Glomerular endothelial cell (primary cell): ENCODE results near the gene CPA2. TPM values are rescaled to one million over a fixed set of nuclear protein-coding genes. Genes with fewer than 3 reads are reported as not detected.

ENCODE experiments used
- DNase-seq: peaks from one replicate; pipeline ENCODE4 v3.0.0-alpha.2; 2011; ENCODE audit warnings: low read depth, low spot score; ENCODE audit errors: extremely low read depth
- total RNA-seq: library from RNA; depleted of rRNA; stranded (reverse); fragments of >200 nt; gene quantifications from 2 replicates; pipeline ENCODE4 v1.2.3, GENCODE V29; 2015

CPA2 gene
- total RNA-seq, 1 donor from 2014 or later = not detected

- DNase-seq = peak; percentile 23
Observed at GRCh38 chr7:130277763-130278643, 11.3 kb downstream of the CPA2 start.

GRCh38 chr7:130278860-130279259 lies 12.2 kb downstream of the CPA2 start:
- DNase-seq = no peak

- no peak for DNase-seq
Observed at GRCh38 chr7:130279286-130279685, 12.6 kb downstream of the CPA2 start.

- DNase-seq = no peak
Observed at GRCh38 chr7:130279906-130280305, 13.2 kb downstream of the CPA2 start.

GRCh38 chr7:130281260-130281659 lies 14.6 kb downstream of the CPA2 start:
- DNase-seq = no peak

- DNase-seq = no peak
Observed at GRCh38 chr7:130286881-130287280, 20.2 kb downstream of the CPA2 start.

GRCh38 chr7:130288168-130288567 lies 21.5 kb downstream of the CPA2 start:
- DNase-seq = no peak

GRCh38 chr7:130288829-130289228 lies 22.2 kb downstream of the CPA2 start:
- DNase-seq = no peak

GRCh38 chr7:130289478-130289877 lies 22.8 kb downstream of the CPA2 start:
- DNase-seq = no peak

GRCh38 chr7:130290745-130291144 lies 24.1 kb downstream of the CPA2 start:
- no peak for DNase-seq

GRCh38 chr7:130292682-130293257 lies 26.1 kb downstream of the CPA2 start, which contains the start of gene CPA4:
TSS of gene CPA4 (plus strand) at chr7:130293161. CDS start at chr7:130293181, 20 bp downstream.
- DNase-seq = no peak

- DNase-seq = no peak
Observed at GRCh38 chr7:130293521-130293920, 26.9 kb downstream of the CPA2 start.

GRCh38 chr7:130294314-130294713 lies 27.7 kb downstream of the CPA2 start:
- no peak for DNase-seq

GRCh38 chr7:130296221-130296951 lies 29.7 kb downstream of the CPA2 start:
- no peak for DNase-seq

GRCh38 chr7:130297628-130298543 lies 31.2 kb downstream of the CPA2 start:
- DNase-seq = no peak

GRCh38 chr7:130298544-130299326 lies 32.1 kb downstream of the CPA2 start:
- no peak for DNase-seq

GRCh38 chr7:130299866-130300265 lies 33.2 kb downstream of the CPA2 start:
- no peak for DNase-seq

GRCh38 chr7:130301501-130302020 lies 34.9 kb downstream of the CPA2 start:
- DNase-seq = no peak

GRCh38 chr7:130302649-130303048 lies 36.0 kb downstream of the CPA2 start:
- DNase-seq = no peak
